Hematopoietic multipotent progenitor cell treated with erythropoietin and hydrocortisone succinate and interleukin-3 and kit ligand, for 15 days (in vitro differentiated cells): Measurements from ENCODE around the gene ABI3BP.

Source experiments
- DNase-seq: peaks from one replicate; pipeline ENCODE4 v3.0.0-alpha.2; 2015; ENCODE audit warnings: low spot score

The ABI3BP gene

DNA sequence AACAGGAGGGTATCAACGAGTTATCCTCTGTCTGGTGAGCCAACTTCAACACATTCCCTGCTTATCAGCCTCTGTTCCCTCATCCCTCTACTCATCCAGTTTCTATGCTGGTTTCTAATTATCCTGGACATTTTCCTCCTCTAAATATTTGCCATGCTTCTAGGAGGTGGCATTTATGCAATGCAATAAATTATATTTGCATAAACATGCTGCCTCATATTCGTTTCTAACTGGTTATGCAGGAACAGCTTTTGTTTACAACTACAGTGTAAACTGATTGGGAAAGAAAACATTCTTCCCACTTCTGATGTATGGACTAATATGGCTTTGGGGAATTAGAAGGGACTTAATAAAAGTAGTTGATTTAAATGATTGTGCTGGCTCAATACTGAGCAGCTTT lies 161.6 kb downstream of the ABI3BP start:
- DNase-seq, result no peak

DNA sequence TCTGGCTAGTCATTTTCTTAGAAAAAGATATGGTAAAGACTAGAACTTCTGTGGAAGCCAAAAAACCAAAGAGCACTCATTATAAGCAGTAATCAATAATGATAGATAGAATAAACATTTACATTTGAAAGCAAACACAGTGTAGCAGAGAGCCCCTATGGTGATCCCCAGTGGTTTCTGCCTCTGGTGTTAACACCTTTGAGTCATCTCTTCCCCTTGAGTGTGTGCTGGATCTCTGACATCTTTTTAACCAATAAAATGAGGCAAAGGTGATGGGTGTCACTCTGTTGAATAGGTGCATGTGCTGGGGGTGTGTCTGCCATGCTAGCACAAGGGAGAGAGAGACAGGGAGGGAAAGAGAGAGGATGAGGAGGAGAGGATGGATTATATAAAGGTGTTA lies 162.3 kb downstream of the ABI3BP start:
- DNase-seq, result no peak

GRCh38 chr3:100825574-100825973 lies 167.6 kb downstream of the ABI3BP start:
- DNase-seq, result no peak

- no peak for DNase-seq
These were observed 177.6 kb downstream of the ABI3BP start for GRCh38 chr3:100815583-100815982.

- no peak for DNase-seq
These were observed 179.4 kb downstream of the ABI3BP start for GRCh38 chr3:100813828-100814227.

DNA sequence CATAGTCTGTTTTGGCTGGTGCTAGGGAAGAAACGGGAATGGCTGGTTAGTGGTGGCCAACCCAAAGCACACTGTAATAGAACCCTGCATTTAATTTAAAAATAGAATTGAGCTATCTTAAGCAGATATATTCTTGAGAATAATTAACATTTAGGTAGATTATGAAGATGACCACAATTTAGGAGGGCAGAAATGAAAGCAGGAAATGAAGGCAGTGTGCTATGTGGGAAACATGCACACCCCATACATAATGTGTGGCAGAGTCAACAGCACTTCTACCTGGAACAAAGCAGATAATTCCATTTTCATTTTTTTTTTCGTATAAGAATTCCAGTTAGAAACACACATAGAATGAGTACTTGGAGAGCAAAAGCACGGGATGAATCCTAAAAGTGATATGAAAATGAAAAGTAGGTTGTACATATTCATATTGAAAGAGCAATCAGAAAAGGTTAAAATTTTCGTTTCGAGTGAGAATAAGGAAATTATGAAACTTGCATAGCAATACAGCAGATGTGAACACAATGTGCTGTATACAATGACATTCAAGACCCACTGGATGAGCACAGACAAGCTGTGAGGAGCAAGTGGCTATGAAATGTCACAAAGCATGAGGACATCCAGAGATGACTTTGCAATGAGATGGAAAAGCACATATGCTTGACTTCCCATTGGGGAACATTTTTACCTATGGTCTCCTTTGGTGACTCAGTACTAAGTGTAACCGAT lies 181.3 kb downstream of the ABI3BP start:
- DNase-seq, result no peak

GRCh38 chr3:100810671-100811070 lies 182.6 kb downstream of the ABI3BP start:
- no peak for DNase-seq

DNA sequence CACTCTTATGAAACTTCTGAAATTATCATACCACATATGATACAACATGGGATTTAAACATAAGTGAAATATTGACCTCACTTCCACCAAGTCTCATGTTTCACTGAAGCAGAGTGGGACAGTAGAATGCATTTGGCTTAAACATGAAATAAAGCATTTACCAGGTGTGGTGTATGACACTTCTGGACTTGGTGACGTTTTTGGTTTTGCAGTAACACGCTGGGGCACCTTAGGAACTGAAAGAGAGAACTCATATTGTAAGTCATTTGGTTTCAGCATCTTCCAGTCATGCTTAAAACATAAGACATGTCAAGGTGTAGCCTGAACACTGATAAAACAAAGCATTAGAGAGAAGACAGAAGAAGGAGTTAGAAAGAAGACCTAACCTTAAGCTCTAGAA lies 188.6 kb downstream of the ABI3BP start:
- DNase-seq, result no peak

GRCh38 chr3:100803711-100804110 lies 189.5 kb downstream of the ABI3BP start:
- no peak for DNase-seq

DNA sequence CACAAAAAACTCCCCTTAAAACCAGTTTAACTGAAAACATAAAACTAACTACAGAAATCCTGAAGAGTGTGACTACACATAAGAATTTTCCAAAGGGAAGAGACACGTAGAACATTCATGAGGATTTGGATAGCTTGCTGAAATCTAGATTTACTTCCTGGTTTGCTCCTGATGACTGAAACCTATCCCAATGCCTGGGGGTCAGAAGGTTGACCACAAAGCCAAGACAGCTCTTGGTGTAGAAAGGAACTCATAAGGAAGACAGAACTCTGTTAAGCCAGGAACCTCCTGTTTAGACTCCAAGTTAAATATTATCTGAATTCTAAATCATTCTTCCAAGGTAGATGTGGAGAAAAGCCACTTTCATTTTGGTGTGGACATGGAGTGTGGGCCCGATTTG lies 191.1 kb downstream of the ABI3BP start:
- no peak for DNase-seq

GRCh38 chr3:100798012-100798411 lies 195.2 kb downstream of the ABI3BP start:
- DNase-seq, result no peak

DNA sequence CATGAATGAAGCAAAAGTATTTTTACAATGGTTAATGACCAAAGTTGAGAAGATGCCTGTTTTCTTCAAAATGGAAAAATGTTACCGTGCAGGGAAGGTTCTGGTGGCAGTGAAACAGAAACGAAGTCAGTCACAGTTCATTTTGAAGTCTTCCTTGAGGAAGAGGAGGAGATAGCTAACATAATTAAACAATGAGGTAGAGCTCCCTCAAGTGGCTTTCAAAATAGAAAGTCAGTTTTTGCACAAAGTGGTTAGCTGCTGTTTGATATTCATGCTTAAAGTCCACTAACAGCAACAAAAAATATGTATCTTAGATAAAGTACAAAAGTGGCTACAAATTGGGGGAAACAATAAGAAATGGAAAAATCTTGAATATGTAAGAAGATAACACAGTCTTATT lies 196.7 kb downstream of the ABI3BP start:
- DNase-seq, result no peak

- no peak for DNase-seq
These were observed 203.6 kb downstream of the ABI3BP start for GRCh38 chr3:100789579-100789978.

- DNase-seq, result no peak
These were observed 209.6 kb downstream of the ABI3BP start for GRCh38 chr3:100783619-100784018.

DNA sequence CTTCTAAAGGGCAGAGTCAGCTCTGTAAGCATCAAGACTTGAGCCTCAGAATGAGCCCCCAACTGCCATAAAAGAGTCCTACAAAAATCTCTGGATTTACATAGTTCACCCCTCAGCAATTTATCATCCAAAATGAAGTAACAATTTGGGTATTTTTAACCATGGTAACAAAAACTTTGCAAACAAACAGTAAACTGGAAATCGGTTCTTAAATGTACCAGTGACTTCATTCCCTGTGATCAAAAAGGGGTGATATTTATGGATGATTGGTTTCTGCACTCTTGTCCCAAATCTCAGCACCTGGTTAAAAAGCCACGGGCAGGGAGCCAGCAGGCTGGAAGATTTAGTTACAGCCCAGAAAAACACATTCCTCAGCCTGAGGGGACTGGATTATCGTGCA lies 210.3 kb downstream of the ABI3BP start:
- no peak for DNase-seq

- DNase-seq, result no peak
These were observed 210.9 kb downstream of the ABI3BP start for GRCh38 chr3:100782348-100782747.

- no peak for DNase-seq
These were observed 211.9 kb downstream of the ABI3BP start for GRCh38 chr3:100781301-100781700.

DNA sequence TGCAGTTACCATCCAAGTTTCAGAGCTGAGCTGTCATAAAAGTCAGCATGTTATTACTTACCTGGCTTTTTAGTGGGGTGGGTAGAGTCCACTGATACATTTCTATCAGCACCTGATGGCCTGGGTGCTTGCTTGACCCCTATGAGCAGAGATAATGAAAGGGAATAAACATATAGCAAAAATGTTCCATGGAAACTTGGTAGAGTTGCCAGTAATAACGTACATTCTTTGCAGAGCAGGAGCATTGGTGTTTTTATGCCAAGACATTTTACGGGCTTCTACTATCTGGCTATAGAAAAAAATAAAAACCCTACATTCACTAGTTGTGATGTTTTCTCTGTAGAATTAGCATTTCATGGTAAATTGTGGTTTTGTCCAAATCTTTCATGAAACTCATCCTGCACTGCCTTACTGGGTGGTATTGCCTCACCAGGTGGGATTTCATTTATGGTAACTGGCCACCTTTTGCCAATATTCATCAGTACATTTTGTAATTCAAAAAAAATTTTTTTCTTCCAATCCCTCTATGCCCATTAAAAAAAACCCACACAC lies 213.1 kb downstream of the ABI3BP start:
- no peak for DNase-seq

GRCh38 chr3:100779480-100779879 lies 213.7 kb downstream of the ABI3BP start:
- no peak for DNase-seq

DNA sequence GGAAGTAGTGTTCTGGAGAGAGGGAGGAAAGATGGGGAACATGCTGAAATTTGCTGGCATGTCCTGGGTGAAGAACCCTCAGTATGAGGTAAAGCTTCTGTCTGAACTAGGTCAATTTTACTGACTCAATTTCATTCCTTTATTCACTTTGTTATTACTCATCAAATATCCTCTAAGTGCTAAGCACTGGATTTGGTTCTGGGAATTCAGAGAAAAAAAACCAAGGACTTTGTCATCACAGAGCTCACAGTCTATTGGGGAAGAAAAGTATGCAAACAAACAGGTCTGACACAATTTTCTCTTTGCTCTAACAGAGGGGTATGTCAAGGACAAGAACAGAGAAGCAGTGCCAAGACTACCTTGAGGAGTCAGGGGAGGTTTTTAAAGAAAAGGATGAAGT lies 215.9 kb downstream of the ABI3BP start:
- DNase-seq, result no peak

DNA sequence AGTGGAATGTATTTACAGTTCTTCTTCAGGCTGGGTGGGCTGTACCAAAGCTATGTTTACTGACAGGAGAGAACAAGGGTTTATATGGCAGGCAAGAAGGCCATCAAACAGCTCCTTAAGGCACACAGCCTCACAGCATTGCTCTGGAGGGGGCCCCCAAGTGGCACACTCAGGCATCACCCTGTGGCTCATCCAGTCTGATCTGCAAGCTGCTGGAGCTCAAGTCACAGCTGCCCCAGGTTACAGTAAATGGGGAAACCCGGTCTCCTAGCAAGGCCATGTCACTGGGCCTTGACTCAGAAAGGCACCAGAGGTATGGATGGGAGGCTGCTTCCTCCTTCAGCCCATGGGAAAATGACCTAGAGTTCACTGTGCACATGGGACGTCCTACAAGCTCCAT lies 216.5 kb downstream of the ABI3BP start:
- DNase-seq, result no peak

DNA sequence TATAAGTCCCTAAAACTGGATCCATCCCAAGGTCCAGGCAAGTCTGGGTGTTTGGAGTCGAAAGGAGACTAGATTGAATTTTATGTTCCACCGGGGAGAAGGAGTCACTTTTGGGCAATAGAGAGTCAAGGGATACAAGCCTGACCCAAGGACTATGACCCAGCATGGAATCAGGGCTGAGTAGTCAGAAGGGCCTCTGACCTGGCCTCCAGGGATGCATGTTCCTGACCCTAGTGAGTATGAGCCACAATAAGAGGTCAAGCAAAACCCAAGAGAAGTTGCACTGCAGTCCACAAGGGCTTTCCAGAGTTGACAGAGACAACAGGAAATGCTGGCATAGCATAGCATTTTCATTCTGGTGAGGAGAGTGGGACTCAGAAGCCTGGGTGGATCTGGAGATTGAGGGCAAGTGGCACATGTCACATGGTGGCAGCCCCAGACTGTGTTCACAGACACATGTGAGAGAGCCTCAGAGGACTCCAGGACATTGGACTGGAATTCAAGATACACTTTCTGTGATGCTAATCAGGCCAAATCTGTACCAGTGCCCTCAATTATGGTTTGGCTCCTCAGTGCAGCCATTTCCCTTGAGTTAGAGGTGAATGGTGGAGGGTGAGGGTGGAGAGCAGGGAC lies 217.0 kb downstream of the ABI3BP start:
- no peak for DNase-seq

DNA sequence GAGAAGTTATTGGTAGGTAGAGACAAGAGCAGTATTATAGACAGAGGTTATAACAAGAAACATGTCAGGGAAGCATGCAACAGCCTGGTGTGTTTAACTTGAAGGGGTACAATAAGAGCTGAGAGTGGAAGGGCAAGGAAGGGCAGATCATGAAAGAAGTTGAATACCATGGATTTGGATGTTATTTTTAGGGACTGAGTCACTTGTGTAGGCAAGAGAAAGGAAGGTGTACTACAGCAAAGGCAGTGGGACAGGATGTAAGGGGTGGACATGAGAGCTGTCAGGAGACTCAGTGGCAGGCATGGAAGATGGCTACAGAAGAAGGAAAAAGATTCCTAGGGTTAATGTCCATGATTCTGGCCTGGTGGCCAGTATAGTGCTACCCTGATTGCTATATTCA lies 217.6 kb downstream of the ABI3BP start:
- no peak for DNase-seq

- no peak for DNase-seq
These were observed 218.0 kb downstream of the ABI3BP start for GRCh38 chr3:100775226-100775625.
